22Rv1 (cell line): ENCODE measurements around the gene SAMSN1.
"Not testable (repeated sequence)": the region's sequence is repeated elsewhere in the genome, so short reads cannot be mapped to it uniquely, and the experiment has no call there.

Experiments
- H3K27ac ChIP-seq: fragments of 450-650 bp; 2 replicates; pipeline ENCODE4 v1.5.1; 2017
- ZFX ChIP-seq: fragments of 450-650 bp; IDR thresholded peaks from 2 replicates; pipeline ENCODE4 v1.6.1; 2017; ENCODE audit warnings: antibody characterized with exemption, borderline replicate concordance
- TF ChIP-seq, protein P1 (sequence below): fragments of 450-650 bp; IDR thresholded peaks from 2 replicates; pipeline ENCODE4 v1.5.1; 2017; ENCODE audit warnings: mild to moderate bottlenecking

SAMSN1 gene

DNA sequence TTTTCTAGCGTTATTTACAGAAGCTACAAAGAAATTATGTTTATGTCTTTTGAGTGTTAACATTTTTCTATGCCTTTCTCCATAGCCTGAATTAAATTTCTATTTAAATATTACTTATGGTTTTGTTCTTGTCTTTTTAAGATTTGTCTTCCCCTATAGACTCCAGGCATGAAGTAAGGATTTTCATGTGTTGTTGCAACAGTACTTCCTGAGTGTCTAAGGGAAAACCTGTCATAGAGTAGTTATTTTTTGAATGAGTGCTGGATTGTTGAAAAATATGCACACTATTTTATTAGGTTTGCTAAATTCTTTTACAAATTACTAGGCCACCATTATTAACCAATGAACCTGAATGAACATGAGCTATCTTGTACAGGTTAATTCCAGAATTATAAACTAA is 27.1 kb downstream of the SAMSN1 start:
- no peak overlapping the region for H3K27ac ChIP-seq
- TF ChIP-seq ZFX, result no peak
- TF ChIP-seq, protein P1, sequence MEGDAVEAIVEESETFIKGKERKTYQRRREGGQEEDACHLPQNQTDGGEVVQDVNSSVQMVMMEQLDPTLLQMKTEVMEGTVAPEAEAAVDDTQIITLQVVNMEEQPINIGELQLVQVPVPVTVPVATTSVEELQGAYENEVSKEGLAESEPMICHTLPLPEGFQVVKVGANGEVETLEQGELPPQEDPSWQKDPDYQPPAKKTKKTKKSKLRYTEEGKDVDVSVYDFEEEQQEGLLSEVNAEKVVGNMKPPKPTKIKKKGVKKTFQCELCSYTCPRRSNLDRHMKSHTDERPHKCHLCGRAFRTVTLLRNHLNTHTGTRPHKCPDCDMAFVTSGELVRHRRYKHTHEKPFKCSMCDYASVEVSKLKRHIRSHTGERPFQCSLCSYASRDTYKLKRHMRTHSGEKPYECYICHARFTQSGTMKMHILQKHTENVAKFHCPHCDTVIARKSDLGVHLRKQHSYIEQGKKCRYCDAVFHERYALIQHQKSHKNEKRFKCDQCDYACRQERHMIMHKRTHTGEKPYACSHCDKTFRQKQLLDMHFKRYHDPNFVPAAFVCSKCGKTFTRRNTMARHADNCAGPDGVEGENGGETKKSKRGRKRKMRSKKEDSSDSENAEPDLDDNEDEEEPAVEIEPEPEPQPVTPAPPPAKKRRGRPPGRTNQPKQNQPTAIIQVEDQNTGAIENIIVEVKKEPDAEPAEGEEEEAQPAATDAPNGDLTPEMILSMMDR, result no peak

DNA sequence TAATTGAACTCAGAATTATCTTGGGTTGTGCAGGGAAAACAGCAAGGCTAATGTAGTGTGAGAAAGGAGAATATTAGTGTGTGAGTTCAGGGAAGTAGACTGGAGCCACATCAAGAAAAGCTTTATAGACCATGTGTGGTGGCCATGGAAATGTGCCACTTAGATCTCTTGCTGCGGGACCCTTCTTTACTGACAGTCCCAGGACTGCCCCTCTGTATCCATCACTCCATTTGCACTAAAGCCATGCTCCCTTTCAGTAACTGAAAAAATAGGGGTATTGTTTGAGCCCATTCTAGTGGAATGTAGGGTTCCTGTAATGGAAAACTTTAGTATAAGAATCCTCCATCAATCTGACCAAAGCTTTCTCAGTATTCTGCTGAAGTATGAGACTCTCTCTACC is 32.3 kb downstream of the SAMSN1 start:
- no peak overlapping the region for H3K27ac ChIP-seq
- TF ChIP-seq, protein P1, result no peak
- no peak for TF ChIP-seq ZFX

DNA sequence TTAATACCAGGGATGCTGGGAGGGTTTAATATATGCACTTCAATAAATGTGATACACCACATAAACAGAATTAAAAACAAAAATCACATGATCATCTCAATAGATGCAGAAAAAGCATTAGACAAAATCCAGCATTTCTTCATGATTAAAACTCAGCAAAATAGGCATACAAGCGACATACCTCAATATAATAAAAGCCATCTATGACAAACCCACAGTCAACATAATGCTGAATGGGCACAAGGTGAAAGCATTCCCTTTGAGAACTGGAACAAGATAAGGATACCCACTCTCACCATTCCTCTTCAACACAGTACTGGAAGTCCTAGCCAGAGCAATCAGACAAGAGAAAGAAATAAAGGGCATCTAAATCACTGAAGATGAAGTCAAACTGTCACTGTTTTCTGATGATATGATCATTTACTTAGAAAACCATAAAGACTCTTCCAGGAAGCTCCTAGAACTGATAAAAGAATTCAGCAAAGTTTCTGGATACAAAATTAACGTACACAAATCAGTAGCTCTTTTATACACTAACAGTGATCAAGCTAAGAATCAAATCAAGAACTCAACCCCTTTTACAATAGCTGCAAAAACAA is 39.2 kb downstream of the SAMSN1 start:
- H3K27ac ChIP-seq, result not testable (repeated sequence)

DNA sequence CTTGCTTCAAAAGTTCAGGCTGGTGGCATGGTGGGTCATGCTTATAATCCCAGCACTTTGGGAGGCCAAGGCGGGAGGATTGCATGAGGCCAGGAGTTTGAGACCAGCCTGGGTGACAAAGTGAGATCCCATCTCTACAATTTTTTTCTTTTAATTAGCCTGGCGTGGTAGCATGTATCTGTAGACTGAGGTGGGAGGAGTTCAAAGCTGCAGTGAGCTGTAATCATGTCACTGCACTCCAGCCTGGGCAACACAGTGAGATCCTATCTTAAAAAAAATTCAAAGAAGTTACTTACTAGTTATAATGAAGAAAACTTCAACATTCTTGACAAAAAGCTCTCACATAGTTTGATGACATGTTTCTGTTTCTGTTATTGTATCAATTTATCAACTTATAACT is 45.2 kb downstream of the SAMSN1 start:
- TF ChIP-seq, protein P1, result no peak
- TF ChIP-seq ZFX, result no peak

DNA sequence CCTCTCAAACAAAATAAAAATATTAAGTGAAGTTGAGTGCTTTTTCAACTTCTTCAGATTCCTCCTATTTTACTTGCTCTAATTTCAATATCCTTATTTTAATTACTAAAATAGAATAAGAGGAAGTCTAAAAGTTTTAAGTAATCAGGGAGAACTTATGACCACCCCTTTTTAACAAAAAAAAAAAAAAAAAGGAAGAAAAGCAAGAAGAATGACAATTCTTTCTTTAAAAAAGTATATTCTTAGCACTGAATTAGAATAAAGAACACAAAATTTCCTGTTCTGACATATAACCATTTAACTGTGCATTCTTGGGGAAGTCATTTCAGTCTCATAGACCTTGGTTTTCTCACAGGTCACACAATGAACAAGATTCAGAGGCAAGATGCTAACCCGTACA is 46.8 kb downstream of the SAMSN1 start:
- no peak overlapping the region for H3K27ac ChIP-seq
- TF ChIP-seq, protein P1, result no peak
- no peak for TF ChIP-seq ZFX

More for the DNA sequence above, 45.2 kb downstream of the SAMSN1 start:
- no peak overlapping the region for H3K27ac ChIP-seq

DNA sequence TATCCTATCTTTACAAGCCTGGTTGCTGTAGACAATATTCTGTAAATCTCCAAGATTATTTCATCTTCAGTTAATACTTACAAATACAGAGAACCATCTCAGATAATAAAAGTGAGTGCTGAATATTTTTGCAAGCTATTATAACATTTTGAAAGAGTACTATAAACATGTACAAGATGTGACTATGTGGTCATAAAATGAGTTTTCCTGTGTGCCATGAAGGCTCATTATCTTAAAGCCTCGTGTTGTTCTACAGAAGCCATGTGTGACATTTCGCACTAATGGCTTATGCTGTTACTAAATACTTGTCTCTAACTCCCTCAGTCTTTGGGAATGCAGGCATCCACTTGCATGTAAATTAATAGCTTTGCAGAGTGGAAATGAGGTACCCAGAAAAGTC is 48.3 kb downstream of the SAMSN1 start:
- TF ChIP-seq, protein P1, result no peak
- no peak for TF ChIP-seq ZFX

DNA sequence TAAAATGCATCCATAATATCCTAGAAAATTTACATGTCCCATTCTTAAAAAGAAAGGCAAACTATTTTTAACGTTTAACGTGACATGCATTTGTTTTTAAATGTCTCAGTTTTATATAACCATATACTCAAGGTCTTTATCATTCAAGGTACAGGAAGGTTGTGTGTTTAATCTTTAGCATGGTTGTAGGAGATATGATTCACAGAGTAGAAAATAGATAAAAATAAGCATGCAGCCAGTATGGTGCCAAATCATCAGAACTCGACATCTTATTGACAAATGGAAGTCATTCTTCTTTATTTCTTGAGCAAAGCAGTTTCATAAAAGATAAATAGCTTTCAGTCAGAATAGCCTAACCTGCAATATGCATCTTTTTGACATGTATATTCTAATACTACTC is 51.0 kb downstream of the SAMSN1 start:
- H3K27ac ChIP-seq, result no peak overlapping the region
- TF ChIP-seq, protein P1, result no peak
- no peak for TF ChIP-seq ZFX

More for the DNA sequence above, 48.3 kb downstream of the SAMSN1 start:
- H3K27ac ChIP-seq, result no peak overlapping the region

DNA sequence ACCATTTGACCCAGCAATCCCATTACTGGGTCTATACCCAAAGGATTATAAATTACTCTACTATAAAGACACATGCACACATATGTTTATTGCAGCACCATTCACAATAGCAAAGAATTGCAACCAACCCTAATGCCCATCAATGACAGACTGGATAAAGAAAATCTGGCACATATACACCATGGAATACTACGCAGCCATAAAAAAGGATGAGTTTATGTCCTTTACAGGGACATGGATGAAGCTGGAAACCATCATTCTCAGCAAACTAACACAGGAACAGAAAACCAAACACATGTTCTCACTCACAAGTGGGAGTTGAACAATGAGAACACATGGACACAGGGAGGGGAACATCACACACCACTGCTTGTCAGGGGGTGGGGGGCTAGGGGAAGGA is 51.9 kb downstream of the SAMSN1 start:
- not testable (repeated sequence) for H3K27ac ChIP-seq

DNA sequence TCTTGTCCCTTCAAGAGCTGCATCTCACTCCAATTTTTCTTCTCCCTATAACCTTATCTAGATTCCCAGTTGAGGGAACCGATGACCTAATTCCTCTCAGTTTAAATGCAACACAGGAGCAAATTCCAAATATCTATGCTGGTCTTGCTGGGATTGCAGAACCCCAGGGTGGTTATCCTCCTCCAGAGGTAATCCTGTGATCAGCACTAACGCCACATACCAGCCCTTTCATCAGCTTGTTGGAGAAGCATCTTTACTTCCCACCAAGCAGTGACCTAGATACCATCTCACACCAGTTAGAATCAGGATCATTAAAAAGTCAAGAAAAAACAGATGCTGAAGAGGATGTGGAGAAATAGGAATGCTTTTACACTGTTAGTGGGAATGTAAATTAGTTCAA is 52.4 kb downstream of the SAMSN1 start:
- no peak overlapping the region for H3K27ac ChIP-seq
- TF ChIP-seq ZFX, result no peak
- TF ChIP-seq, protein P1, result no peak
